Hepatic stellate cell (primary cell): Measurements from ENCODE around the gene TMEM108.

Experiments
- DNase-seq: peaks from one replicate; pipeline ENCODE4 v3.0.0; 2011; ENCODE audit warnings: low spot score

Gene TMEM108

GRCh38 chr3:133167340-133168024 lies 129.3 kb downstream of the TMEM108 start:
- no peak for DNase-seq

GRCh38 chr3:133168025-133168401 lies 129.8 kb downstream of the TMEM108 start:
- DNase-seq = no peak

- no peak for DNase-seq
These were observed 131.3 kb downstream of the TMEM108 start for GRCh38 chr3:133169331-133170068.

- DNase-seq = no peak
These were observed 133.6 kb downstream of the TMEM108 start for GRCh38 chr3:133171831-133172230.

GRCh38 chr3:133181392-133182150 lies 143.4 kb downstream of the TMEM108 start:
- no peak for DNase-seq

GRCh38 chr3:133187870-133188379 lies 149.7 kb downstream of the TMEM108 start:
- no peak for DNase-seq

GRCh38 chr3:133188996-133189395 lies 150.8 kb downstream of the TMEM108 start:
- DNase-seq = no peak

- no peak for DNase-seq
These were observed 151.7 kb downstream of the TMEM108 start for GRCh38 chr3:133189893-133190292.

- no peak for DNase-seq
These were observed 153.6 kb downstream of the TMEM108 start for GRCh38 chr3:133191818-133192217.

GRCh38 chr3:133192363-133192945 lies 154.3 kb downstream of the TMEM108 start:
- no peak for DNase-seq

- DNase-seq = no peak
These were observed 154.8 kb downstream of the TMEM108 start for GRCh38 chr3:133192967-133193366.

- no peak for DNase-seq
These were observed 158.3 kb downstream of the TMEM108 start for GRCh38 chr3:133196527-133196926.

GRCh38 chr3:133197619-133198018 lies 159.4 kb downstream of the TMEM108 start:
- no peak for DNase-seq

GRCh38 chr3:133206921-133207320 lies 168.7 kb downstream of the TMEM108 start:
- DNase-seq = no peak

GRCh38 chr3:133208184-133208583 lies 170.0 kb downstream of the TMEM108 start:
- no peak for DNase-seq

- no peak for DNase-seq
These were observed 171.8 kb downstream of the TMEM108 start for GRCh38 chr3:133209871-133210550.

- no peak for DNase-seq
These were observed 172.5 kb downstream of the TMEM108 start for GRCh38 chr3:133210656-133211055.

- DNase-seq = no peak
These were observed 173.3 kb downstream of the TMEM108 start for GRCh38 chr3:133211449-133211848.

GRCh38 chr3:133211856-133212255 lies 173.7 kb downstream of the TMEM108 start:
- no peak for DNase-seq

- DNase-seq = no peak
These were observed 175.7 kb downstream of the TMEM108 start for GRCh38 chr3:133213937-133214336.

GRCh38 chr3:133227813-133228212 lies 189.6 kb downstream of the TMEM108 start:
- no peak for DNase-seq

GRCh38 chr3:133230195-133230594 lies 192.0 kb downstream of the TMEM108 start:
- DNase-seq = no peak
